ENCODE results near the gene CDK5RAP2. TPM values are rescaled to one million over a fixed set of nuclear protein-coding genes. Genes with fewer than 3 reads are reported as not detected.
A peak's percentile ranks its signal among the peaks of the same experiment; 100 is the strongest.

CDK5RAP2 gene
- total RNA-seq, 6 experiments from 2014 or later, result 25.9 to 61.6 (median 34.7) TPM

DNA sequence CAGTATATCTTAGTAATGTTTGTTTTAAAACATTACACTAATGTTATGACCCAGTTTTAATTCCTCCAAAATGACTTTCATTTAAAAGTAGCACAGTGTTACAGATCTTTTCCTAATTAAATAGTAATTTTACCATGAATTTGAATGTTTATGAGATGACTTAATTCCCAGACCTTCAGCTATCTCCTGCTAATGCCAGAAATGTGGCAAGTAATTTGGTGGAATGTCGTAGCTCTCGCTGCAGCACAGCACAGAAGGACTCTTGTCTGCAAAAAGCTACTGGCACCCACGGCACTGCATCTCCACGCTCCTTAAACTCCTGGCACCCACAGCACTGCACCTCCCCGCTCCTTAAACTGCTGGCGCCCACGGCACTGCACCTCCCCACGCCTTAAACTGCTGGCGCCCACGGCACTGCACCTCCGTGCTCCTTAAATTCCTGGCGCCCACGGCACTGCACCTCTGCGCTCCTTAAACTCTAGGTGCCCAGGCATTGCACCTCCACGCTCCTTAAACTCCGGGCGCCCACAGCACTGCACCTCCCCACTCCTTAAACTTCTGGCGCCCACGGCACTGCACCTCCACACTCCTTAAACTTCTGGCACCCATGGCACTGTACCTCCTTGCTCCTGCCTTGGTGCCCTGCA lies 163.1 kb downstream of the CDK5RAP2 start:
- H3K36me3 ChIP-seq, result peaks cover 0 to 6% (median 0%) of the 10 kb centered on the region in 4 donors
- TF ChIP-seq POLR2A (IDR thresholded peaks at IDR 0.05), result no peak
- TF ChIP-seq, protein P1, sequence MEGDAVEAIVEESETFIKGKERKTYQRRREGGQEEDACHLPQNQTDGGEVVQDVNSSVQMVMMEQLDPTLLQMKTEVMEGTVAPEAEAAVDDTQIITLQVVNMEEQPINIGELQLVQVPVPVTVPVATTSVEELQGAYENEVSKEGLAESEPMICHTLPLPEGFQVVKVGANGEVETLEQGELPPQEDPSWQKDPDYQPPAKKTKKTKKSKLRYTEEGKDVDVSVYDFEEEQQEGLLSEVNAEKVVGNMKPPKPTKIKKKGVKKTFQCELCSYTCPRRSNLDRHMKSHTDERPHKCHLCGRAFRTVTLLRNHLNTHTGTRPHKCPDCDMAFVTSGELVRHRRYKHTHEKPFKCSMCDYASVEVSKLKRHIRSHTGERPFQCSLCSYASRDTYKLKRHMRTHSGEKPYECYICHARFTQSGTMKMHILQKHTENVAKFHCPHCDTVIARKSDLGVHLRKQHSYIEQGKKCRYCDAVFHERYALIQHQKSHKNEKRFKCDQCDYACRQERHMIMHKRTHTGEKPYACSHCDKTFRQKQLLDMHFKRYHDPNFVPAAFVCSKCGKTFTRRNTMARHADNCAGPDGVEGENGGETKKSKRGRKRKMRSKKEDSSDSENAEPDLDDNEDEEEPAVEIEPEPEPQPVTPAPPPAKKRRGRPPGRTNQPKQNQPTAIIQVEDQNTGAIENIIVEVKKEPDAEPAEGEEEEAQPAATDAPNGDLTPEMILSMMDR (IDR thresholded peaks at IDR 0.05), result no peak
- H3K27ac ChIP-seq, result no peak overlapping the region
- H3K4me3 ChIP-seq, result no peak overlapping the region
- no peaks in the 10 kb centered on the region for H3K27me3 ChIP-seq
- intact Hi-C loops (cut with DNase I), result no loop called here
- peaks cover 0 to 9% (median 0%) of the 10 kb centered on the region in 4 donors for H3K4me1 ChIP-seq
- WGBS (ENCODE audit: insufficient coverage, low coverage, low lambda C conversion rate, missing lambda C conversion rate), result 92% methylated on average over 11 of the region's 19 CpGs
- no peak for DNase-seq
- ATAC-seq, result no peak
- H3K9me3 ChIP-seq, result no peaks in the 10 kb centered on the region

- intact Hi-C loops (cut with DNase I), result no loop called here
- H3K27me3 ChIP-seq, result no peaks in the 10 kb centered on the region
- DNase-seq (no peak), ATAC-seq (no peak)
- no peak overlapping the region for H3K27ac ChIP-seq
- H3K4me1 ChIP-seq, result peaks cover 0 to 14% (median 0%) of the 10 kb centered on the region in 4 donors
- WGBS (ENCODE audit: insufficient coverage, low coverage, low lambda C conversion rate, missing lambda C conversion rate), result 88% methylated on average over 10 of the region's 15 CpGs
- peaks cover 0 to 14% (median 6%) of the 10 kb centered on the region in 4 donors for H3K36me3 ChIP-seq
- no peak overlapping the region for H3K4me3 ChIP-seq
- no peaks in the 10 kb centered on the region for H3K9me3 ChIP-seq
- TF ChIP-seq, protein P1 (IDR thresholded peaks at IDR 0.05), result no peak
- no peak for TF ChIP-seq POLR2A (IDR thresholded peaks at IDR 0.05)
Observed at GRCh38 chr9:120413121-120414048, 166.6 kb downstream of the CDK5RAP2 start.

GRCh38 chr9:120412425-120412951 lies 167.5 kb downstream of the CDK5RAP2 start:
- intact Hi-C loops (cut with DNase I), result no loop called here
- TF ChIP-seq, protein P1 (IDR thresholded peaks at IDR 0.05), result no peak
- no peak for TF ChIP-seq POLR2A (IDR thresholded peaks at IDR 0.05)
- Histone ChIP-seq H3K4me1 (peaks cover 0 to 14% (median 0%) of the 10 kb centered on the region in 4 donors), H3K27ac (peak overlapping the region in 1 of 3 donors; percentile 26), H3K9me3 (no peaks in the 10 kb centered on the region), H3K27me3 (no peaks in the 10 kb centered on the region), H3K4me3 (no peak overlapping the region), H3K36me3 (peaks cover 0 to 23% (median 10%) of the 10 kb centered on the region in 4 donors)
- 100% methylated on average over 3 of the region's 4 CpGs for WGBS (ENCODE audit: insufficient coverage, low coverage, low lambda C conversion rate, missing lambda C conversion rate)
- DNase-seq, result no peak
- peak in 2 of 4 donors; percentile 39 to 60 for ATAC-seq

DNA sequence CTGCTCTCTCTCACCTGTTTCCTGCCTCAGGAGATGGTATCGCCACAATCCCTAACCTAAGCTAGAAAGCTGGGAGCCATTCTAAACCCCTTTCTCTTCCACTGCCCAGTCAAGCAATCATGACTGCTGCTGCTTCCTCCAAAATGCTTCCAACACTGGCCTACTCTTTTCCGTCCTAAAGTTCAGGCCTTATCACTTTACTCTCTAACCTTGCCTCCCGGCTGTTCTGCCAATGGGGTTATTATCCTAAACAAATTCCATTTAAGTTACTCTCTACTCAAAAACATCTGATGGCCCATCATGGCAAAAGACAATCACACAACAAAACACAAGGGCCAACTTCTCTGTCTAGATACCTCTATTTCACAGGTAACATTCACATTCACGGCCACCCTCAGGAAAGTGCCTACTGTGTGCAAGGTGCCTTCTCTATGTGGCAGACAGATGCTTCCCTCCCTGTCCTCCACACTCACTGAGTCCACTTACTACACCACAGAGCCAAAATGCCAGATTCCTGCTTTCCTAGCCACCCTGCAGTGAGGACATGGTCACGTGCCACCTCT lies 168.0 kb downstream of the CDK5RAP2 start:
- no peaks in the 10 kb centered on the region for H3K27me3 ChIP-seq
- H3K4me3 ChIP-seq, result no peak overlapping the region
- peaks cover 0 to 23% (median 10%) of the 10 kb centered on the region in 4 donors for H3K36me3 ChIP-seq
- intact Hi-C loops (cut with DNase I), result no loop called here
- ATAC-seq (peak in 3 of 4 donors; percentile 11 to 71 (median 39)), DNase-seq (no peak)
- peak overlapping the region in 1 of 3 donors; percentile 26 for H3K27ac ChIP-seq
- no peaks in the 10 kb centered on the region for H3K9me3 ChIP-seq
- TF ChIP-seq, protein P1 (IDR thresholded peaks at IDR 0.05), result no peak
- TF ChIP-seq POLR2A (IDR thresholded peaks at IDR 0.05), result no peak
- 68% methylated on average over 5 of the region's 5 CpGs for WGBS (ENCODE audit: insufficient coverage, low coverage, low lambda C conversion rate, missing lambda C conversion rate)
- peaks cover 0 to 14% (median 0%) of the 10 kb centered on the region in 4 donors for H3K4me1 ChIP-seq
